ENCODE measurements around the gene PVALB. TPM values are rescaled to one million over a fixed set of nuclear protein-coding genes. Genes with fewer than 3 reads are reported as not detected.

PVALB gene
- total RNA-seq, 4 donors from 2014 or later = not detected

GRCh38 chr22:36856121-36856791 is 39.4 kb upstream of the PVALB start:
- TF ChIP-seq, protein P1, sequence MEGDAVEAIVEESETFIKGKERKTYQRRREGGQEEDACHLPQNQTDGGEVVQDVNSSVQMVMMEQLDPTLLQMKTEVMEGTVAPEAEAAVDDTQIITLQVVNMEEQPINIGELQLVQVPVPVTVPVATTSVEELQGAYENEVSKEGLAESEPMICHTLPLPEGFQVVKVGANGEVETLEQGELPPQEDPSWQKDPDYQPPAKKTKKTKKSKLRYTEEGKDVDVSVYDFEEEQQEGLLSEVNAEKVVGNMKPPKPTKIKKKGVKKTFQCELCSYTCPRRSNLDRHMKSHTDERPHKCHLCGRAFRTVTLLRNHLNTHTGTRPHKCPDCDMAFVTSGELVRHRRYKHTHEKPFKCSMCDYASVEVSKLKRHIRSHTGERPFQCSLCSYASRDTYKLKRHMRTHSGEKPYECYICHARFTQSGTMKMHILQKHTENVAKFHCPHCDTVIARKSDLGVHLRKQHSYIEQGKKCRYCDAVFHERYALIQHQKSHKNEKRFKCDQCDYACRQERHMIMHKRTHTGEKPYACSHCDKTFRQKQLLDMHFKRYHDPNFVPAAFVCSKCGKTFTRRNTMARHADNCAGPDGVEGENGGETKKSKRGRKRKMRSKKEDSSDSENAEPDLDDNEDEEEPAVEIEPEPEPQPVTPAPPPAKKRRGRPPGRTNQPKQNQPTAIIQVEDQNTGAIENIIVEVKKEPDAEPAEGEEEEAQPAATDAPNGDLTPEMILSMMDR (IDR thresholded peaks at IDR 0.05) = peak in 2 of 3 donors; percentile 95 to 99
- ATAC-seq (ENCODE audit: low FRiP score) (peak; percentile 95), DNase-seq (ENCODE audit: low spot score) (peak; percentile 97)

- DNase-seq (ENCODE audit: low spot score) (no peak), ATAC-seq (ENCODE audit: low FRiP score) (no peak)
- TF ChIP-seq, protein P1 (IDR thresholded peaks at IDR 0.05) = no peak
Observed at GRCh38 chr22:36855478-36855877, 38.6 kb upstream of the PVALB start.

DNA sequence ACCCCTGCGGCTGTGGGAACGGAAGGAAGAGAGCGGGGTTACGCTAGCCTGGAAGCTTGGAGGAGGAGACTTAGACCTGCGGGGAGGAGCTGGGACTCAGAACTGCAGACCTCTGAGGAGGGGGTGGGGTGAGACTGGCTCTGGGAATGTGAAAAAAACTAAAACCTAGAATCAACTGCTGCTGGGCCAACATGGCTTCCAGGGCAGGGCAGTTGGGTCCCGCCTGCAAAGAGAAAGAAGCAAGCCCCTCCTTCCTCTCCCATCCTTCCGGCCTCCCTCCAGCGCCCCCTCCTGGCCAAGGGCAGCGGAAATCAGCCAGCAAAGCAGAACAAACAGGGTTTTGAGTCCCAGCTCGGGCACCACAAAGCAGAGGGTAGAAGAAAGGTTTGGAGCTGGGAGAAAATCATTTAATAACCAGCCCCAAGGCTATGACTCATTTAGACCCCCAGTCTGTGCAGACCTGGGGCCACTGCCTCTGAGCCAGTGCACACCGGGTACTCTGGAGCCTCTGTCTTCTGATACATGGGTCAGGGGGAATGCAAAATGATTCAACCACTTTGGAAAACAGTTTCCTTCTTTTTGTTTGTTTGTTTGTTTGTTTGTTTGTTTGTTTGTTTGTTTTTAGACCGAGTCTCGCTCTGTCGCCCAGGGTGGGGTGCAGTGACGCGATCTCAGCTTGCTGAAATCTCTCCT is 36.7 kb upstream of the PVALB start:
- no peak for ATAC-seq (ENCODE audit: low FRiP score)
- TF ChIP-seq, protein P1 (IDR thresholded peaks at IDR 0.05) = peak in 1 of 3 donors; percentile 8
- no peak for DNase-seq (ENCODE audit: low spot score)

DNA sequence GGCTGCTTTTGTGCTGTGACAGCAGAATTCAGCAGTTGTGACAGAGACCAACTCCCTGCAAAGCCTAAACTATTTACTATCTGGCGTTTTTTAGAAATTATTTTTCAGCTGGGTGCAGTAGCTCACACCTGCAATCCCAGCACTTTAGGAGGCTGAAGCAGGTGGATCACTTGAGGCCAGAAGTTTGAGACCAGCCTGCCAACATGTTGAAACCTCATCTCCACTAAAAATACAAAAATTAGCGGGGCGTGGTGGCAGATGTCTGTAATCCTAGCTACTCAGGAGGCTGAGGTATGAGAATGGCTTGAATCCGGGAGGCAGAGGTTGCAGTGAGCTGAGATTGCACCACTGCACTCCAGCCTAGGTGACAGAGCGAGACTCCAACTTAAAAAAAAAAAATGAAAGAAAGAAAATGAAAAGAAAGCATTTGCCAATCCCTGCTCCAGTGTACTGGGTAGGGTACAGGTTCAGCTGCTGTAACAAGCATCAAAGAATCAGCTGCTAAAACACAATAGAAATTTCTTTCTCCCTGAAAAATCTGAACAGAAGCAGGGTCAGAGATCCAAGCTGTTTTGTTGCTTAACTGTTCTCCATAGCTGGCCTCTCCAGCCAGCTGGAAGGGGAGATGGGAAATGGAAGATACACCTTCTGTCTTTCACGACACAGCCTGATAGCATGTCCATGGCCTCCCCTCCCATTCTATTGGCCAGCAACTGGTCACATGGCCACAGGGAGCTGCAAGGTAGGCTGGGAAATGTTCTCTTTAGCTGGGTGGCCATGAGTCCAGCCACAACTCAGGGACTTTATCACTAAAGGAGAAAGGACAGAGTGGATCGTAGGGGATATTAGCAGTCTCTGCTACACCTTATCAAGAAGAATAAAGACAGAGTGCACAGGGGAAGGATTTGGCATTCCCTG is 35.5 kb upstream of the PVALB start:
- TF ChIP-seq, protein P1 (IDR thresholded peaks at IDR 0.05) = no peak
- DNase-seq (ENCODE audit: low spot score) (no peak), ATAC-seq (ENCODE audit: low FRiP score) (no peak)

GRCh38 chr22:36850682-36851081 is 33.8 kb upstream of the PVALB start:
- DNase-seq (ENCODE audit: low spot score) (no peak), ATAC-seq (ENCODE audit: low FRiP score) (no peak)
- TF ChIP-seq, protein P1 (IDR thresholded peaks at IDR 0.05) = no peak

DNA sequence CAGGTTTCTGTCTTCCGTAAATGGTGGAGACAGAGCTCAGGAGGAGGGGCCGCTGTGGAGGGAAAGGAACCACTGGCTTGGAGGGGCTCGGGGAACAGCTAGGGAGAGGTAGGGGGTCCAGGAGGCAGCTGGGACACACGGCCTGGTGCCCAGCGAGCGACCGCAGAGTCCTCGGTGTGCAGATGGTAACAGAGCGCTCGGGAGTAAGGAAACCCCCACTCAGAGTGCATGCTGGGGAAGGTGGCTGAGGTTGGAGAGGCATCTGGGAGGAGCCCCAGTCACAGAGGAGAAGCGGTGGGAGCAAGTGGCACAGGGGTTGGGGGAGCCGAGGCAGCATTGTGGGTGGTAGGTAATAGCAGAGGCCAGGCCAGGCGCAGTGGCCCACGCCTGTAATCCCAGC is 33.2 kb upstream of the PVALB start:
- no peak for DNase-seq (ENCODE audit: low spot score)
- no peak for ATAC-seq (ENCODE audit: low FRiP score)
- TF ChIP-seq, protein P1 (IDR thresholded peaks at IDR 0.05) = no peak
